ENCODE results near the gene DCLK2.

Gene DCLK2

GRCh38 chr4:150070464-150071170 lies 7.6 kb upstream of the DCLK2 start:
- DNase-seq (ENCODE audit: low read depth): no peak

- DNase-seq (ENCODE audit: low read depth): no peak
Measured at GRCh38 chr4:150072471-150072870, 5.8 kb upstream of the DCLK2 start.

GRCh38 chr4:150072906-150073714 lies 5.1 kb upstream of the DCLK2 start:
- no peak for DNase-seq (ENCODE audit: low read depth)

GRCh38 chr4:150074064-150074463 lies 4.2 kb upstream of the DCLK2 start:
- no peak for DNase-seq (ENCODE audit: low read depth)

GRCh38 chr4:150078579-150079080 lies 385 bp downstream of the DCLK2 start:
- DNase-seq (ENCODE audit: low read depth): no peak

GRCh38 chr4:150079081-150079581 lies 886 bp downstream of the DCLK2 start:
- no peak for DNase-seq (ENCODE audit: low read depth)

- no peak for DNase-seq (ENCODE audit: low read depth)
Measured at GRCh38 chr4:150080337-150080736, 2.1 kb downstream of the DCLK2 start.

GRCh38 chr4:150080875-150081274 lies 2.6 kb downstream of the DCLK2 start:
- DNase-seq (ENCODE audit: low read depth): no peak

- no peak for DNase-seq (ENCODE audit: low read depth)
Measured at GRCh38 chr4:150082241-150082640, 4.0 kb downstream of the DCLK2 start.

- no peak for DNase-seq (ENCODE audit: low read depth)
Measured at GRCh38 chr4:150087006-150087405, 8.8 kb downstream of the DCLK2 start.

GRCh38 chr4:150089732-150090131 lies 11.5 kb downstream of the DCLK2 start:
- DNase-seq (ENCODE audit: low read depth): no peak

GRCh38 chr4:150090836-150091235 lies 12.6 kb downstream of the DCLK2 start:
- no peak for DNase-seq (ENCODE audit: low read depth)

GRCh38 chr4:150094676-150095075 lies 16.4 kb downstream of the DCLK2 start:
- no peak for DNase-seq (ENCODE audit: low read depth)

- no peak for DNase-seq (ENCODE audit: low read depth)
Measured at GRCh38 chr4:150096625-150097024, 18.4 kb downstream of the DCLK2 start.

GRCh38 chr4:150098214-150098613 lies 20.0 kb downstream of the DCLK2 start:
- DNase-seq (ENCODE audit: low read depth): no peak

- no peak for DNase-seq (ENCODE audit: low read depth)
Measured at GRCh38 chr4:150104404-150105027, 26.3 kb downstream of the DCLK2 start.

- DNase-seq (ENCODE audit: low read depth): no peak
Measured at GRCh38 chr4:150106886-150107285, 28.6 kb downstream of the DCLK2 start.

GRCh38 chr4:150108691-150109090 lies 30.4 kb downstream of the DCLK2 start:
- DNase-seq (ENCODE audit: low read depth): no peak

GRCh38 chr4:150114641-150115040 lies 36.4 kb downstream of the DCLK2 start:
- no peak for DNase-seq (ENCODE audit: low read depth)

GRCh38 chr4:150115851-150116250 lies 37.6 kb downstream of the DCLK2 start:
- no peak for DNase-seq (ENCODE audit: low read depth)

- DNase-seq (ENCODE audit: low read depth): no peak
Measured at GRCh38 chr4:150116506-150116905, 38.3 kb downstream of the DCLK2 start.

GRCh38 chr4:150117094-150117493 lies 38.8 kb downstream of the DCLK2 start:
- no peak for DNase-seq (ENCODE audit: low read depth)

GRCh38 chr4:150117629-150118028 lies 39.4 kb downstream of the DCLK2 start:
- DNase-seq (ENCODE audit: low read depth): no peak

All from stimulated activated CD8-positive, alpha-beta memory T cell treated with anti-CD3 and anti-CD28 coated beads, Interleukin-7, amount 100 ng/mL, for 24 hours (primary cell).